Panc1 (cell line): Measurements from ENCODE around the gene CHKB. TPM values are rescaled to one million over a fixed set of nuclear protein-coding genes. Genes with fewer than 3 reads are reported as not detected.
A peak's percentile ranks its signal among the peaks of the same experiment; 100 is the strongest.

Source experiments
- ATAC-seq: fragments of 200-7000 bp; cut with Tn5 transposase; 2 replicates; pipeline ENCODE4 v1.9.1; 2020; ENCODE audit warnings: mild to moderate bottlenecking, moderate library complexity
- BruUV-seq: library from RNA; stranded (reverse); fragments of 400-500 nt; replicated peaks from 2 replicates; lab custom pipeline; 2021; lab: Mats Ljungman, UMichigan
- CTCF ChIA-PET: fragments of 300-600 bp; sonication (Branson Sonifier 250); formaldehyde crosslinking; loops from one replicate; lab custom pipeline; 2022; ENCODE audit warnings: antibody characterized with exemption; lab: Charles Lee
- POLR2A ChIA-PET: fragments of 300-600 bp; sonication (Branson Sonifier 250); formaldehyde crosslinking; loops from one replicate; lab custom pipeline; 2022; ENCODE audit warnings: antibody characterized with exemption; lab: Charles Lee
- DNase-seq: peaks from one replicate; pipeline ENCODE4 v3.0.0-alpha.2; 2010; ENCODE audit warnings: low read depth, low spot score
- H3K27ac ChIP-seq: 2 replicates; pipeline ENCODE4 v1.5.1; 2011; ENCODE audit warnings: mild to moderate bottlenecking, low read length, inconsistent platforms
- H3K27me3 ChIP-seq: fragments of 200-500 bp; sonication (Bioruptor generic); 2 replicates; pipeline ENCODE4 v1.6.0; 2014; ENCODE audit warnings: low read length, inconsistent platforms; ENCODE audit not compliant: control insufficient read depth, insufficient read depth
- H3K36me3 ChIP-seq: fragments of 200-500 bp; sonication (Bioruptor generic); 2 replicates; pipeline ENCODE4 v1.5.1; 2014; ENCODE audit warnings: inconsistent platforms, mild to moderate bottlenecking, low read length, moderate library complexity; ENCODE audit not compliant: control insufficient read depth, insufficient read depth
- H3K4me1 ChIP-seq: 2 replicates; pipeline ENCODE4 v1.5.1; 2011; ENCODE audit warnings: inconsistent platforms, mild to moderate bottlenecking, low read length, moderate library complexity; ENCODE audit not compliant: control insufficient read depth, insufficient read depth
- H3K4me3 ChIP-seq, 2 experiments: 2 replicates each; pipeline ENCODE4 v1.5.1; 2011 to 2012; ENCODE audit warnings: low read depth in 2 of 2, low read length in 2 of 2, mild to moderate bottlenecking in 2 of 2, inconsistent platforms in 1 of 2, moderate library complexity in 1 of 2
- H3K9me3 ChIP-seq: fragments of 200-500 bp; sonication (Bioruptor generic); 2 replicates; pipeline ENCODE4 v1.5.1; 2014; ENCODE audit warnings: low read depth, mild to moderate bottlenecking, inconsistent platforms, low read length, moderate library complexity; ENCODE audit not compliant: control insufficient read depth, insufficient read depth
- POLR2AphosphoS5 ChIP-seq: IDR thresholded peaks from 2 replicates; pipeline ENCODE4 v1.6.1; 2012; ENCODE audit warnings: mild to moderate bottlenecking, low read depth, low read length, moderate library complexity
- SIN3A ChIP-seq: IDR thresholded peaks from 2 replicates; pipeline ENCODE4 v1.6.1; 2012; ENCODE audit warnings: low read depth, mild to moderate bottlenecking, low read length, moderate library complexity, borderline replicate concordance; ENCODE audit not compliant: insufficient read depth
- TCF7L2 ChIP-seq: IDR thresholded peaks from 2 replicates; pipeline ENCODE4 v1.6.1; 2011; ENCODE audit warnings: mild to moderate bottlenecking, low read depth, low read length, inconsistent platforms
- in situ Hi-C: cut with HindIII; loops from 2 replicates; pipeline ENCODE4 v1.10.0; 2016; ENCODE audit warnings: low sequenced_read_pairs, low pct_unique_long_range_greater_than_20kb
- intact Hi-C: fragments of 100-400 bp; cut with micrococcal nuclease; formaldehyde crosslinking; loops from one replicate; pipeline ENCODE4 v1.10.0; 2022; ENCODE audit not compliant: unreplicated experiment
- total RNA-seq: library from RNA; stranded (reverse); gene quantifications from one replicate; pipeline ENCODE4 v1.2.1, GENCODE V29; 2021; ENCODE audit not compliant: unreplicated experiment
- TF ChIP-seq, protein P1 (sequence below), 2 experiments: IDR thresholded peaks; 2 replicates each; pipeline ENCODE4 v1.6.1; 2011 to 2012; ENCODE audit warnings: low read depth in 2 of 2, control low read depth in 1 of 2, low read length in 1 of 2, mild to moderate bottlenecking in 1 of 2, moderate library complexity in 1 of 2; ENCODE audit not compliant: insufficient read depth in 1 of 2
- TF ChIP-seq, protein P2 (sequence below): fragments of 450-650 bp; IDR thresholded peaks from 2 replicates; pipeline ENCODE4 v1.5.1; 2017; ENCODE audit warnings: mild to moderate bottlenecking

The CHKB gene
- total RNA-seq, 1 experiment from 2014 or later = 43.5 TPM

DNA sequence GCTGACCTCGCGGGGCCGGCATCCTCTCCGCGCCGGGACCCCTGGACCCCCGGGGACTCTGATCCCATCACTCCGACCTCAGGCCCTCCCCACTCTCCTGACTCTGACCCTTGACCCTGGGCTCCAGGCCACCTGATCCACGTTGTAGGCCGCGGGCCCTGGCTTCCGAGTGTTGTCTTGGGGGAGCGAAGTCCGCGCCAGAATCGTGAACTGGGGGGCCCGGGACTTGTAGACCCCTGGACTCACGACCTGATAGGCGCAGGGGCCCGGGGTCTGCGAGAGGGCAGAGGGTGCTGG lies 52.1 kb downstream of the CHKB start:
- ATAC-seq (no peak), DNase-seq (no peak)
- CTCF ChIA-PET = no interaction called here
- Histone ChIP-seq H3K27me3 (no peaks in the 10 kb centered on the region), H3K4me3 (peak overlapping the region; percentile 56 to 79), H3K36me3 (no peaks in the 10 kb centered on the region; the same call in 1 of the 2 replicates), H3K9me3 (no peaks in the 10 kb centered on the region), H3K4me1 (peaks cover 7% of the 10 kb centered on the region), H3K27ac (peak overlapping the region; percentile 91)
- in situ Hi-C loops (no loop called here), intact Hi-C loops (no loop called here)
- TF ChIP-seq POLR2AphosphoS5 (no peak), TCF7L2 (no peak), SIN3A (no peak)
- TF ChIP-seq, protein P1, sequence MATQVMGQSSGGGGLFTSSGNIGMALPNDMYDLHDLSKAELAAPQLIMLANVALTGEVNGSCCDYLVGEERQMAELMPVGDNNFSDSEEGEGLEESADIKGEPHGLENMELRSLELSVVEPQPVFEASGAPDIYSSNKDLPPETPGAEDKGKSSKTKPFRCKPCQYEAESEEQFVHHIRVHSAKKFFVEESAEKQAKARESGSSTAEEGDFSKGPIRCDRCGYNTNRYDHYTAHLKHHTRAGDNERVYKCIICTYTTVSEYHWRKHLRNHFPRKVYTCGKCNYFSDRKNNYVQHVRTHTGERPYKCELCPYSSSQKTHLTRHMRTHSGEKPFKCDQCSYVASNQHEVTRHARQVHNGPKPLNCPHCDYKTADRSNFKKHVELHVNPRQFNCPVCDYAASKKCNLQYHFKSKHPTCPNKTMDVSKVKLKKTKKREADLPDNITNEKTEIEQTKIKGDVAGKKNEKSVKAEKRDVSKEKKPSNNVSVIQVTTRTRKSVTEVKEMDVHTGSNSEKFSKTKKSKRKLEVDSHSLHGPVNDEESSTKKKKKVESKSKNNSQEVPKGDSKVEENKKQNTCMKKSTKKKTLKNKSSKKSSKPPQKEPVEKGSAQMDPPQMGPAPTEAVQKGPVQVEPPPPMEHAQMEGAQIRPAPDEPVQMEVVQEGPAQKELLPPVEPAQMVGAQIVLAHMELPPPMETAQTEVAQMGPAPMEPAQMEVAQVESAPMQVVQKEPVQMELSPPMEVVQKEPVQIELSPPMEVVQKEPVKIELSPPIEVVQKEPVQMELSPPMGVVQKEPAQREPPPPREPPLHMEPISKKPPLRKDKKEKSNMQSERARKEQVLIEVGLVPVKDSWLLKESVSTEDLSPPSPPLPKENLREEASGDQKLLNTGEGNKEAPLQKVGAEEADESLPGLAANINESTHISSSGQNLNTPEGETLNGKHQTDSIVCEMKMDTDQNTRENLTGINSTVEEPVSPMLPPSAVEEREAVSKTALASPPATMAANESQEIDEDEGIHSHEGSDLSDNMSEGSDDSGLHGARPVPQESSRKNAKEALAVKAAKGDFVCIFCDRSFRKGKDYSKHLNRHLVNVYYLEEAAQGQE (IDR thresholded peaks at IDR 0.05; ENCODE audit: insufficient read depth in 1 of 2, low read depth in 2 of 2, low read length in 1 of 2) = no peak
- TF ChIP-seq, protein P2, sequence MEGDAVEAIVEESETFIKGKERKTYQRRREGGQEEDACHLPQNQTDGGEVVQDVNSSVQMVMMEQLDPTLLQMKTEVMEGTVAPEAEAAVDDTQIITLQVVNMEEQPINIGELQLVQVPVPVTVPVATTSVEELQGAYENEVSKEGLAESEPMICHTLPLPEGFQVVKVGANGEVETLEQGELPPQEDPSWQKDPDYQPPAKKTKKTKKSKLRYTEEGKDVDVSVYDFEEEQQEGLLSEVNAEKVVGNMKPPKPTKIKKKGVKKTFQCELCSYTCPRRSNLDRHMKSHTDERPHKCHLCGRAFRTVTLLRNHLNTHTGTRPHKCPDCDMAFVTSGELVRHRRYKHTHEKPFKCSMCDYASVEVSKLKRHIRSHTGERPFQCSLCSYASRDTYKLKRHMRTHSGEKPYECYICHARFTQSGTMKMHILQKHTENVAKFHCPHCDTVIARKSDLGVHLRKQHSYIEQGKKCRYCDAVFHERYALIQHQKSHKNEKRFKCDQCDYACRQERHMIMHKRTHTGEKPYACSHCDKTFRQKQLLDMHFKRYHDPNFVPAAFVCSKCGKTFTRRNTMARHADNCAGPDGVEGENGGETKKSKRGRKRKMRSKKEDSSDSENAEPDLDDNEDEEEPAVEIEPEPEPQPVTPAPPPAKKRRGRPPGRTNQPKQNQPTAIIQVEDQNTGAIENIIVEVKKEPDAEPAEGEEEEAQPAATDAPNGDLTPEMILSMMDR = no peak
- POLR2A ChIA-PET = no interaction called here
- no TSS peak for BruUV-seq

DNA sequence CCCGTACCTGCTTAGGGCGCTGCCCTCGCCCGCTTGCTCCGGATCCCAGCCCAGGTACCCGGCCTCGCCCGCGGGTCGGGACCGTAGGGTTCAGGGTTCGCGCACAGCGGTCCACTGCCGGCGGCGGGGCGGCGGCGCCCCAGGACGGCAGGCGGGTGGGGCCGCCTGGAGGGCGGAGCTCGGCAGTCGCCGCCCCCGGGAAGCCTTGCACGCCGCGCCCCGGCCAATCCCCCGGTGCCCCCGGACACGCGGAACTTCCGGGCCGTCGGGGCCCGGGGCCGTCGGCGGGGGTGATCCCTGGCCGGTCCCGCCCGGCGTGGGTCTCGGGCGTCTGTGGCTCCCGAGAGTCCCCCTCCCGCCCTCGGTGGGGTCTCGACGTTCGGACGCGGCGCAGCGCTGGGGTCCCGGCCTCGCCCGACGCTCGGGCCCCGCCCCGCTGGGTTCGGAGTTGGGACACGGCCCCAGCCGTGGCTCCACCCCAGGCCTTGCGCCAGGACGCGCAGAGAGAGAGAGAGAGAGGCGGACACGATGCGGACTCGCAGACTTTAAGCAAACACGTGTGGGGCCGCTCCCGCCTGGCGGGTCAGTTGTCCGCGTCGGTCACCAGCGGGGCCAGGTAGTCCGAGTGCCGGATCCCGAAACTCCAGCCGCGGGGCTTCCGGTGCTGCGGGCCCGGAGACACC lies 52.6 kb downstream of the CHKB start, which contains the start of gene TYMP:
Gene TYMP (minus strand): TSS at position 116 of the 683 bp plus-strand sequence. CDS start 303 bp downstream, outside the sequence.
- BruUV-seq = no TSS peak
- POLR2A ChIA-PET = no interaction called here

More for the DNA sequence above, 52.6 kb downstream of the CHKB start, which contains the start of gene TYMP:
- no peak for DNase-seq
- CTCF ChIA-PET = no interaction called here
- Histone ChIP-seq H3K4me3 (peak within 1 kb of the TSS; percentile 56 to 79), H3K27ac (peak within 1 kb of the TSS; percentile 91), H3K9me3 (no peaks in the 10 kb centered on the region), H3K36me3 (no peaks in the 10 kb centered on the region; the same call in 1 of the 2 replicates), H3K4me1 (peaks cover 7% of the 10 kb centered on the region), H3K27me3 (no peaks in the 10 kb centered on the region)
- in situ Hi-C loops (no loop called here), intact Hi-C loops (no loop called here)
- TF ChIP-seq, protein P1 (IDR thresholded peaks at IDR 0.05; ENCODE audit: insufficient read depth in 1 of 2, low read depth in 2 of 2, low read length in 1 of 2) = peak in 1 of 2 experiments; percentile 52; a peak in 2 of 4 replicates
- TF ChIP-seq, protein P2 = no peak
- peak; percentile 24 for TF ChIP-seq POLR2AphosphoS5
- ATAC-seq = peak; percentile 51
